ENCODE data around the gene USP47. TPM values are rescaled to one million over a fixed set of nuclear protein-coding genes. Genes with fewer than 3 reads are reported as not detected.

The USP47 gene
- total RNA-seq, 1 donor from 2014 or later = 53.7 TPM

DNA sequence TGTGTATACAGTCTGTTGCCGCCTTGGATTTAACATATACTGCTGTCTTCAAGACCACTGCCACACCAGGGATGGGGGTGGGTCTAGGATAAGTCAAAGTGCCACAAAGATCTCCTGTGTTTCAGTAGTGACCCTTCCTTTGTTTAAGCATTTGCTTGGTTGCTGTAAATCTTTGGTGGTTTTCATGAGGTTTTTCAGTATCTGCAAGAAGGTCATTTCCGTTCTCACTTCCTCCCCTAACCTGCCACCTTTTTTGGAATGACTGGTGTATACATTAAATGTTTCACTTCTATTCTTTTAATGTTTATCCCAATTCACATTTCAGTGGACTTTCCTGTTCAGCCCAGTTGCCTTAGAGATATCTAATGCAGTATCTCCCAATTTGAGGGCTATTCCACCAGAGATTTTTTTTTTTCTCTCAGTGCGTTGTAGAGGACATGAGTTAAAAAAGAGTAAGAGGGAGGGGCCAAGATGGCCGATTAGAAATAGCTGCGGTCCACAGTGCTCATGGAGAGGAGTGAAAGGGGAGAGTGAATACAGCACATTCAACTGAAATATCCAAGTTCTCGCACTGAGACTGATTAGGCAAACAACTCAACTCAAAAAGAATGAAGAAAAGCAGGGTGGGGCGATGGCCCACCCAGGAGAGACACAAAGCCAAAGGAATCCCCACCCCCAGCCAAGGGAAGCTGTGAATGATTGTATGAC lies 43.2 kb downstream of the USP47 start:
- H3K27ac ChIP-seq (replicated peaks) = no peak overlapping the region
- no peak for TF ChIP-seq CTCF (IDR thresholded peaks at IDR 0.05; ENCODE audit: borderline replicate concordance)

DNA sequence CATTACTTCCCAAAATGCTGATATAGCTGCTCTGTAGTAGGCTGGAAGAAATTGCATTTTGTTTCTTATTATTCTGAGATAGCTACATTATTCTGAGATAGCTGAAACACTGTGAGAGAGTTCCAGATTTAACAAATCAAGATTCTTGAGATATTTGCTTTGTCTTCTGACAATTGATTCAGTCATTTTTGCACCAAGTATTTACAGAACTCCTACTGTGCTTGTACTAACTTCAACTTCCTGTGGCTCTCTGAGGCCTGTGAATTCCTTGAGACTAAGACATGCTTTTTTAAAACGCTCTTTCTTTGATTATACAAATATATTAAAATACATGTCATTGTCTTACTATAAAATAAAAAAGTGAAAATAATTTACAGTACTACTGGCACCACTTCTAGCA lies 52.7 kb downstream of the USP47 start:
- no peak overlapping the region for H3K4me3 ChIP-seq
- peaks cover 65% of the 10 kb centered on the region for H3K36me3 ChIP-seq
- no peaks in the 10 kb centered on the region for H3K9me3 ChIP-seq (replicated peaks)
- intact Hi-C loops (cut with micrococcal nuclease) = no loop called here
- H3K27me3 ChIP-seq (ENCODE audit: low read depth) = no peaks in the 10 kb centered on the region
- H3K4me1 ChIP-seq = peaks cover 6% of the 10 kb centered on the region
- no peak for TF ChIP-seq CTCF (IDR thresholded peaks at IDR 0.05; ENCODE audit: borderline replicate concordance)
- no peak overlapping the region for H3K27ac ChIP-seq (replicated peaks)
- DNase-seq = no peak

More for the DNA sequence above, 43.2 kb downstream of the USP47 start:
- intact Hi-C loops (cut with micrococcal nuclease) = no loop called here
- no peak overlapping the region for H3K4me3 ChIP-seq
- H3K27me3 ChIP-seq (ENCODE audit: low read depth) = no peaks in the 10 kb centered on the region
- DNase-seq = no peak
- H3K9me3 ChIP-seq (replicated peaks) = no peaks in the 10 kb centered on the region
- H3K4me1 ChIP-seq = peaks cover 35% of the 10 kb centered on the region
- H3K36me3 ChIP-seq = peaks cover 41% of the 10 kb centered on the region

GRCh38 chr11:11895672-11896071 lies 53.9 kb downstream of the USP47 start:
- Histone ChIP-seq H3K4me3 (no peak overlapping the region), H3K27me3 (ENCODE audit: low read depth) (no peaks in the 10 kb centered on the region), H3K27ac (replicated peaks) (no peak overlapping the region), H3K36me3 (peaks cover 66% of the 10 kb centered on the region), H3K4me1 (peaks cover 6% of the 10 kb centered on the region), H3K9me3 (replicated peaks) (no peaks in the 10 kb centered on the region)
- peak; percentile 28 for TF ChIP-seq CTCF (IDR thresholded peaks at IDR 0.05; ENCODE audit: borderline replicate concordance)
- intact Hi-C loops (cut with micrococcal nuclease) = no loop called here
- no peak for DNase-seq

DNA sequence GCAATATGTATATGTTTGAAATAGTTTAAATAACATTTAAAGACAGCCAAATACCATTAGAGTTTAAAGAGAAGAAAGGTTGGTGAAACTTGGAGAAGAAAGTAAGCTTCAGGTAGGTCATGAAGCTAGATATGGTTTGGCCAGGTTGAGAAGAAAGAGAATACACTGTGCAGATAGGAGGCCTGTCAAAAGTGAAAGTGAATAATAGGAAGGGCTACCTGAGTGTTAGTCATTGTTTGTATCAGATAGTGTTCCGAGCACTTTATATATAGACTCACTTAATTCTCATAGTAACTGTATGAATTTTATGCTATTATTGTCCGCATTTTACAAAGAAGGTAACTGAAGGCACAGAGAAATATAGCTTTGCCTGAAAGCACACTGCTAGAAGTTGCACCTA lies 56.9 kb downstream of the USP47 start:
- TF ChIP-seq CTCF (IDR thresholded peaks at IDR 0.05; ENCODE audit: borderline replicate concordance) = no peak
- Histone ChIP-seq H3K27ac (replicated peaks) (no peak overlapping the region), H3K9me3 (replicated peaks) (no peaks in the 10 kb centered on the region), H3K4me3 (no peak overlapping the region), H3K36me3 (peaks cover 50% of the 10 kb centered on the region), H3K27me3 (ENCODE audit: low read depth) (no peaks in the 10 kb centered on the region), H3K4me1 (peaks cover 6% of the 10 kb centered on the region)
- intact Hi-C loops (cut with micrococcal nuclease) = no loop called here
- no peak for DNase-seq

DNA sequence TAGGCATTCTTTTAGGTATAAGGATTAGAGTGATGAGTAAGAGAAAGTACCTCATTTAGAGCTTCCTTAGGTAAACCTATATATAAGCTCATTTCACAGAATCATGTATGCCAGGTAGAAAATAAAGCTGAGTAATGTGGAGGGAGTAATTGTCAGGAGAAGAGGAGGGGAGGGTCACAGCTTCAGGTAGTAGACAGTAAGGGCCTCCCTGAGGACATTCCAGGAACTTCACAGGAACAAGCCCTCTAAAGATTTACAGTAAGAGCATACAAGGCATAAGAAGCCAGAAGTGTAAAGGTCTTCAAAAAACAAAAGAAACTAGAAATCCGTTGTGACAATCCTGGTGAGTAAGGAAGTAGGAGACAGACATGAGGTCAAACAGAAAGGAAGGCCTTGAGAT lies 57.6 kb downstream of the USP47 start:
- peaks cover 1% of the 10 kb centered on the region for H3K4me1 ChIP-seq
- peaks cover 50% of the 10 kb centered on the region for H3K36me3 ChIP-seq
- H3K4me3 ChIP-seq = no peak overlapping the region
- no peak overlapping the region for H3K27ac ChIP-seq (replicated peaks)
- no peaks in the 10 kb centered on the region for H3K27me3 ChIP-seq (ENCODE audit: low read depth)
- intact Hi-C loops (cut with micrococcal nuclease) = no loop called here
- TF ChIP-seq CTCF (IDR thresholded peaks at IDR 0.05; ENCODE audit: borderline replicate concordance) = no peak
- no peak for DNase-seq
- H3K9me3 ChIP-seq (replicated peaks) = no peaks in the 10 kb centered on the region
